T1000 (cell line): ENCODE data around the gene AEN.

Experiments used
- DNase-seq: peaks from one replicate; lab custom pipeline; 2025; ENCODE audit warnings: mixed read lengths; lab: John Stamatoyannopoulos, UW

The AEN gene

DNA sequence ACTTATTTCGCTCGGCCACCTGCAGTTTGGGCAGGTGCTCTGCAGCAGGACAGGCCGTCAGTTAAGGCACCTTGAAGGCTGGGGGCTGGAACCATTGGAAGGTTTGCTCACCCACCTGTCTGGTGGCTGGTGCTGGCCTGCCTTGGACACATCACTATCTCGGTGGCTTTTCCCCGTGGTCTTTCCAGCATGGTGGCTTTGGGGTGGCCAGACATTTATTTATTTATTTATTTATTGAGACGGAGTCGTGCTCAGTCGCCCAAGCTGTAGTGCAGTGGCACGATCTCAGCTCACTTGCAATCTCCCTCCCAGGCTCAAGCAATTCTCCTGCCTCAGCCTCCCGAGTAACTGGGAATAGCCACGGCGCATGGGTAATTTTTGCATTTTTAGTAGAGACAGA, 29.4 kb downstream of the AEN start:
- no peak for DNase-seq

DNA sequence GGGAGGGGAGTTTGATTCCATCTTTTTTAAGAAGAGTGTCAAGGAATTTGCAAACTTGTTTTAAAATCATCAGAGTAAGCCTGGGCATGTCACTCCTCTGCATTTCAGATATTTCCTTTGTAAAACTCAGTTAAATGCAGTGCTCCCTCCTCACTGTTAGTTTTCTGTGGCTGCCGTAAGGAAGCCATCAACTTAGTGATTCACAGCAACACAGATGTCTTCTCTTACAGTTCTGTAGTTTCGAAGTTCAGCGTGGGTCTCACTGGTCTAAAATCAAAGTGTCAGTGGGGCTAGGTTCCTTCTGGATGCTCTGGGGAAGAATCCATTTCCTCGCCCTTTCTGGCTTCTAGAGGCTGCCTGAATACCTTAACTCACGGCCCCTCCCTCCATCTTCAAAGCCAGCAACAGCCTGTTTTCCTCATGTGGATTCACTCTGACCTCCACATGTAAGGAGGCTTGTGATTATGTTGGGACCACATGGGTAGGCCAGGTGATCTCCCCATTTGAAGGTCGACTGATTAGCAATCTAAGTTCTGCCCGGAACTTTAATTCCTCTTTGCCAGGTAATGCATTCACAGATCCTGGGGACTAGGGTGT, 30.1 kb downstream of the AEN start:
- no peak for DNase-seq

DNA sequence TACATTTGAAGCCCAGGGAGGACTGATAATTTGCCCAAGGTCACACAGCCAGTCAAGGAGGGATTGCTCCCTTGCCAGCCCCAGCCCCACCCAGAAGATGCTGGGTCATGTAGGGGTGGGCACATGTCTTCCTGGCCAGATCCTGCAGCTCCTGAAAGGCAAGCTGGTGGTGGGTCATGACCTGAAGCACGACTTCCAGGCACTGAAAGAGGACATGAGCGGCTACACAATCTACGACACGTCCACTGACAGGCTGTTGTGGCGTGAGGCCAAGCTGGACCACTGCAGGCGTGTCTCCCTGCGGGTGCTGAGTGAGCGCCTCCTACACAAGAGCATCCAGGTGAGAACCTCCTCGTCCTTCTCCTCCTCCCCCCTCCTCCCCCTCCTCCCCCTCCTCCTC, 30.8 kb downstream of the AEN start:
- DNase-seq = no peak

GRCh38 chr15:88652456-88653199, 31.5 kb downstream of the AEN start:
- DNase-seq = no peak

DNA sequence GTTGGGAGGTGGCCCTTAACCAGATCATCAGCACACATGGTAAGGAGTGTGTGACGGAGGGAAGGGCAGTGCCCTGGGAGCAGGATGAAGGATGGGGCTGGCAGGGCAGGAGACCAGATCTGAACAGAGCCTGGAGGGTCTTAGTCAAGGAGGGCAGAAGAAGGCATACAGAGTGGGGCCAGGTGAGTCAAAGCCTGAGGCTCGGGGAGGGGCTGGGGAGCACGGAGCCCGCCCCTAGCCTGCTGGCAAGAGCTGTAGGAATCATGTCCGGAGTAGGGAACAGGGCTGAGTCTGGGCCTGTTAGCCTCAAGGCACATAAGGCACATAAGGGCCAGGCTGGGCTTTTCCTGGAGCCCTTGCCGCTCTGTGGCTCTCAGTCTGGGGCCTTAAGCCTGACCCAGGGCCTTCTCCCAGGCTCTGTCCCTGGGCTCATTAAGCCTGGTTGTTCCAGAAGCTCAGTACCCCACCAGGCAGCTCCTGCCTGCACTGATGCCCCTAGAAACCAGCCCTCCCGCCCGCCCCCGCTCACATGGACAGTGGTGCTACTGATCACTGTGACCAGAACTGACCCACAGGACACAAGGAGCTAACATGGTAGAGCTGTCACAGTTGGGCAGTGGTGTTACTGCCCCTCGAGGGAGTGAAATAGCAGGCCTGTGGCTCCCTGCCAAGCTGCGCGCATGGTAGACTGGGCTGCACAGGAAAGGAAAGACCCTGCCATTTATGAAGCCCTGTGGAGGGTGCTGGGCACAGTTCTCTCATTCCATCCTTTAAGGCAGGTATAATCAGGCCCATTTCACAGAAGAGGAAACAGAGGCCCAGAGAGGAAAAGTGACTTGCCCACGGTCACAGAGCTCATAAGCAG, 32.3 kb downstream of the AEN start:
- DNase-seq = no peak

- DNase-seq = no peak
These were observed 33.4 kb downstream of the AEN start for GRCh38 chr15:88654430-88655102.

DNA sequence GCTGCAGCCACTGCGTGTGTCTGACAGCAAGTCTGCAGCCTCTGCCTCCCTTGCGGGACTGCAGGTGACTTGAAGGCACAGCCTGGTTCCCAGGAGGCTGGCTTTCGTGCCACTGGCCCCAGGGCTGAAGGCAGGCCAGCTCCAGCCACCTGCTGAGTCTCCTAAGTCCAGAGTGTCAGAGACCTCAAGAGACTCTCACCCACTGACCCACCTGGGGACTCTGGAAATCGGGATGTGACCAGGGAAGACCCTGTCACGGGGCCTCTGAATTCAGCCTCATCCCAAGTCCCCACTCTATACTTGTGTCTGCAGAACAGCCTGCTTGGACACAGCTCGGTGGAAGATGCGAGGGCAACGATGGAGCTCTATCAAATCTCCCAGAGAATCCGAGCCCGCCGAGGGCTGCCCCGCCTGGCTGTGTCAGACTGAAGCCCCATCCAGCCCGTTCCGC, 34.0 kb downstream of the AEN start:
- DNase-seq = no peak

- no peak for DNase-seq
These were observed 34.8 kb downstream of the AEN start for GRCh38 chr15:88655800-88656488.

DNA sequence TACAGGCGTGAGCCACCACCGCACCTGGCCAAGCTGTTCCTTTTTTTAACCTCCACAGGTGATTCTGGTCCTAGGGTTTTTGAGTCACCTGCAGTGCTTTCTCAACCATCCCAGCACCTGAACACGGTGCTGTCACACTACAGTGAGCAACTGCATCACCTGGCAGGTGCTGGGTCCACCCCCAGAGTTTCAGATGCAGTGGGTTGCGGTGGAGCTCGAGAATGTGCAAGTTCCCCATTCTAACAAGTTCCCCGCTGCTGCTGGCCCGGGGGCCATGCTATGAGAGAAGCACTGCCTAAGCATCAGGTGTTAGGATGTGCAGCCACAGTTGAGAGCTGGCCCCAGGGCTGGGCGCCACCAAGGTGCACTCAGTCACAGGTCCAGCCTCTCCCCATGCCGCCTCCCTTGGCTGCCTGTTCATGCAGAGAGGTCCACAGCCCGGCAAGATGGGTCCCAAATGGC, 35.7 kb downstream of the AEN start:
- no peak for DNase-seq

DNA sequence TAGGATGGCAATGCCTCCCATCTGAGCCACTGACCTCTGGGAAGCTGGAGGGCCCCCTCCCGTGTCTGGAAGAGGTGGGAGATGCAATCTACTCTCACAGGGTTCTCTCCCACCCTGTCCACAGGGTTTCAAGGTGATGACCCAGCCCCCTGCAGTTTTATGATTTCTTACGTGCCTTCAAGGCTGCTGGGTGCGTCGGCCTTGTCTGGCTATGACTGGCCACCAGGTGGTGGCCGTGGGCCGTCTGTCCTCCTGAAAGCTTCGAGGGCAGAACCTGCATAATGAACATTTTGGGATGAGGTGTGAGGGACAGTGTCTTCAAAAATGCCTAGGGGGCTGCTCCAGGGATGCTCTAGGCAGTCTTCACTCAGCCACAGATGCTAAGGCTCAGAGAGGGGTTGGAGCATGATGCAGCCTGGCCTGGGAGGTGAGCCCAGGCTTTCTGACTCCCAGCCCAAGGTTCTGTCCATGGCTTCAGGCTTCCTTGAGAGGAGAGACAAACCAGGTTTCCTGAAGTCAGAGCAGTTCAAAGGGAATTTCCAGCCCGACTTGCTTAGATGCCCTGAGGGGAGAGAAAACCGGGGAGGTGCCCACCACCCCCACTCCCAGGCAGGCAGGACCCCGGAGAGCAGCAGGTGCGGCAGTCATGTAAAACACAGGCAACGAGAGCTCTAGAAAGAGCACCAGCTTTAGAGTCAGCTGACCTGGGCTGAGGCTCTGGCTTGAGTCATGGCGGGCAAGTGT, 36.4 kb downstream of the AEN start:
- no peak for DNase-seq

DNA sequence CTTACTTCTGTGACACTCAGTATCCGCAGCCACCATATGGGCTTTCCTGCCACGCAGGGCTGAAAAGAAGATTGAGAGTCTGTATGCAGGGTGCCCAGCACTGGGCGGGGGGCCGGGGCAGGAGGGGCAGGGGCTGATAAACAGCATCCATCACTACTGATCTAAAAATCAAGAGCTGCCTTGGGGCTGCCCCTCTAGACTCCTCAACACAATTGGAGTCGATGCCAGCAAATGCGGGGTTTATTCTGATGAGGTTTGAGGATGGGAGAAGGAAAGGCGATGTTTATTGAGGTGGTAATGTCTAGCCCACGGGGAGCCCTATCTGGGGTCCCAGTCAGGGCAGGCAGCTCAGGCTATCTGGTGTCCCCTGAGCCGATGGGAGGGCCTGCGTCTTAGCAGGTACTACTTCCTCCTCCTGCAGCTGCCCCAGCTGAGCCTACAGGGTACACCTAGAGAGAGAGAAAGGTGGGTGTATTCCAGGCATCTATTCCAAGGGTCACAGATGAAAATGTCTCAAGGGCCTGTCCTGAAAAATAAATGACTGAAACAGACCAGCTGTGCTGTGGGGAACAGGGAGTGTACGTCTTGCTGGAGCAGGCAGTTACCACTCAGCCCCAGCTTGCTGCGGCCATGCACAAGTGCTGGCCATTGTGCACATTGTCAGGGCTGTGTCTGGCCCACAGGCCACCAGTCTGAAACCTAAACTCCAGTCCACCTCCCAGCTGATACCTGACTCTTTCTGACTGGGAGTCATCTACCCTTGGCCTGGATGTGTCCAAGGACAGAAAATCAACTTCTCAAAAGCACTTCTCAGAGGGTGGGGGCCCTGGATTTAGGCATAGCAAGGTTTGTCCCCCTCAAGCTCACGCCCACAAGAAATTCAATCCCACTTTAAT, 37.2 kb downstream of the AEN start:
- no peak for DNase-seq

DNA sequence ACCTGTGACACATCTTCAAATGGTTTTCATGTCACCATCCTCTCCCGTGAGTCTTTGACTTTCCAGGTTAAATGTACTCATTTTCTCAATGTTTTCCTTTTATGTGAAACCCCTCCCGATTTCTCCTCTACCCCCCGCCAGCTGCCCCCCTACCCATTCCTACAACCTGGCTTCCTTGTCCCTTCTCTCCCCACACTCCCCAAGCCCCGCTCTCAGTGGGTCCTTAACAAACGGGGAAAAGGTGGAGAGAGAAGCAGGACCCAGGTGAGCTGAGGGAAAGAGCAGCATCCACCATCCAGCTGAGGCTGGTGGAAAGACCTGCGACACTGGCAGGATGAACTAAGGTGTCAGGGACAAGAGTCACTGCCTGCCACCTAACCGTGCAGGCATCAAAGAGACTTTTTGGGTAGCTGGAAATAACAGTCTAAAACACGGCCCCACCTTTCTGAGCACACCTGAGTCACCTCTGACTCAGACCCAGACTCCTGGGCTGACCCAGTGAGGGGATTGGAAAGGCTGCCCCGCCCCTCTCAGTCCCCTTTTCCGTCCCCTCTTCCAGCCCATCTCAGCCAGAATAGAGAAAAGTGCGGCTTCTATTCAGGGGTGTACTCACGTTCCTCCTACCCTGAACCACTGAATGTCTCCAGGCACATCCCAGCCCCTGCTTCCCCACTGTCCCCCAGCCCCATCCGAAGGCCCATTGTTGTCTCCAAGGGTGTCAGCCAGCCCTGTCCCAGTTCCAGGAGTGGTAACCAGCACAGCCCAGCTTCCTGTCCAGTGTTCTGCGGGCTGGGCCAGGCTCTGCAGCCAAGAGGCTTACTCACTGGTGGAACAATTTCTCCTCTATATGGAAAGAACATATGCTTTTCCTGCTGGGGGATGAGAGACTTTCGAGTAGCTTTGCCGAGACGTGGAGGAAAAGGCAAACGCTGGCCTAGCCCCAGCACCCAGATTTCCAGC, 38.1 kb downstream of the AEN start:
- DNase-seq = no peak

- no peak for DNase-seq
These were observed 40.0 kb downstream of the AEN start for GRCh38 chr15:88661041-88661700.

DNA sequence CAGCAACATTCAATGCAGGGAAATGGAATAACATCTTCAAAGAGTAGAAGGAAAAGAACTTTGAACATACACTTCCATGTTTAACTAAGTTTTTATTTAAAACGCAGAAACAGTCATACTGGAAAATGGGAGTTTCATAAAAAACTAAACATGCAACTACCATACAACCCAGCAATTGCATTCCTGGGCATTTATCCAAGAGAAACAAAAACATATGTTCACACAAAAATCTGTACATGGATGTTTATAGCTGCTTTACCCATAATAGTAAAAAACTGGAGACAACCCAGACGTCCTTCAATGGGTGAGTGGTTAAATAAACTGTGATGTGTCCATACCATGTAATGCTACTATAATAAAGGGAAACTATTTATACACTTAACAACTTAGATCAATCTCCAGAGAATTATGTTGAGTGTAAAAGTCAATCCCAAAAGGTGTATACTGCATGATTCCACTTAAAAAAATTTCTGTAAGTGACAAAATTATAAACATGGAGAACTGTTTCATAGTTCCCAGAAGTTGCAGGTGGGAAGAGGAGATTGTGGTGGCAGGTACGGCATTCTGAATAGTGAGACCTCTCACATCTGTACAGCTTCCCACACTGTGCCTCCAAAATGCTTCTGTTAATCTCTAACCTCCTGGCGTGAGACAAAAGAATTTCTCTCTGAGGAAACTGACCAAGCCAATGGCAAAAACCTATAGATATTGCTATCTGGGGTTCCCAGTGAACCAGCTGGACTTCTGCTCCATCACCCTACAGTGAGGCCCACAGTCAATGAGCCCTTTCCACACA, 40.8 kb downstream of the AEN start:
- DNase-seq = no peak

DNA sequence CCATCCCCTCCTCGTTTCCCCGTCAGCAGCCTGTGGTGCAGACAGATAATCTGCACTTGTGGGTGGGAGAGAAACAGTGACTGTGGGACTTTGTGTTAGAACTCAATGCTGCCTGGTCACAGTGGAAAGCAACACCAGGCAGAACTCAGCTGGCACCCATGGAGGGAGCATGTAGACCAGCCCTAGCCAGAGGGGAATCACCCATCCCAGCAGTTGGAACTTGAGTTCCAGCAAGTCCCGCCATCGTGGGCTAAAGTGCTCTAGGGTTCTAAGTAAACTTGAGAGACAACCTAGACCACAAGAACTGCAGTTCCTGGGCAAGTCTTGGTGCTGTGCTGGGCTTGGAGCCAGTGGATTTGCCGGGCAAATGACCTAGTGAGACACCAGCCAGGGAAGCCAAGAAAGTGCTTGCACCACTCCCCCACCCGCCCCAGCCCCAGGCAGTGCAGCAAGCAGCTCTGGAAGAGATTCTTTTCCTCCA, 42.0 kb downstream of the AEN start:
- DNase-seq = no peak

DNA sequence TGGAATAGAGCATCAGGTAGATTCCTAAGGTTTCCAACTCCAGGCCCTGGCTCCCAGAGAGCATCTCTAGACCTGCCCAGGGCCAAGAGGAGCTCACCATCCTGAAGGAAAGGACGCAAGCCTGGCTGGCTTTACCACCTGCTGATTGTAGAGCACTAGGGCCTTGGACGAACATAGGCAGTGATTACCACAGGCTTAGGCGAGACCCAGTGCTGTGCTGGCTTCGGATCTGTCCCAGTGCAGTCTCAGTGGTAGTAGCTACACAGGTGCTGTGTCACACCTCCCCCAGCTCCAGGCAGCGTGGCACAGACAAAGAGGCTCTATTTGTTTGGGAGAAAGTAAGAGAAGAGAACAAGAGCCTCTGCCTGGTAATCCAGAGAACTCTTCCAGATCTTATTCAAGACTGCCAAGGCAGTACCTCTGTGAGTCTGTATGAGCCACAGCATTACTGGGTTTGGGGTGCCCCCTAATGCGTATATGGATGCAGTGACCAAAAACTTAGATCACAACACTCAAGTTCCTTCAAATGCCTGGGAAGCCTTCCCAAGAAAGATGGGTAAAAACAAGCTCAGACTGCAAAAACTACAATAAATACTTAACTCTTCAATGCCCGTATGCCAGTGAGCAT, 43.1 kb downstream of the AEN start:
- no peak for DNase-seq

DNA sequence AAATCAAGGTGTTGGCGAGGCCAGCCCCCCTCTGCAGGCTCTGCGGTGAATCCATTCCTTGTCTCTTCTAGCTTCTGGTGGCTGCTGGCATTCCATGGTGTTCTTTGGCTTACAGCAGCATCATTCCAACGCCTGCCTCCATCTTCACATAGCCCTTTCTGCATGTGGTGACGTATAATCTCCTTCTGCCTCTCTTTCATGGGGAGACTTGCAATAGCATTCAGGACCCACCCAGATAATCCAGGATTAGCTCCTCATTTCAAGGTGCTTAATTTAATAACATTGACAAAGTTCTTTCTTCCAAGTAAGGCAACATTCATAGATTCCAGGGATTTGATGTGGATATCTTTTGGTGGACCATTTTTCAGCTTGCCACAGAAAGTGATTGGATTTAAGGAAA, 53.5 kb downstream of the AEN start:
- DNase-seq = no peak
